HUES6 (cell line): Measurements from ENCODE around the gene ARL4C.

Experiments
- H3K27ac ChIP-seq: 2 replicates; pipeline ENCODE4 v1.7.0; 2013; ENCODE audit warnings: low read depth, mild to moderate bottlenecking, low read length, inconsistent platforms
- H3K27me3 ChIP-seq: 2 replicates; pipeline ENCODE4 v1.6.1; 2013; ENCODE audit warnings: low read length; ENCODE audit not compliant: control insufficient read depth, insufficient read depth
- H3K36me3 ChIP-seq: 2 replicates; pipeline ENCODE4 v1.6.1; 2013; ENCODE audit warnings: low read length; ENCODE audit not compliant: control insufficient read depth, insufficient read depth
- H3K4me1 ChIP-seq: 2 replicates; pipeline ENCODE4 v1.6.1; 2013; ENCODE audit warnings: low read length; ENCODE audit not compliant: control insufficient read depth, insufficient read depth
- H3K4me3 ChIP-seq: 2 replicates; pipeline ENCODE4 v1.5.1; 2013; ENCODE audit warnings: low read depth, low read length
- H3K9ac ChIP-seq: one replicate; pipeline ENCODE4 v1.6.1; 2013; ENCODE audit warnings: mild to moderate bottlenecking, low read length
- H3K9me3 ChIP-seq: 2 replicates; pipeline ENCODE4 v1.6.1; 2013; ENCODE audit warnings: low read depth, low read length; ENCODE audit not compliant: control insufficient read depth, insufficient read depth

The ARL4C gene

DNA sequence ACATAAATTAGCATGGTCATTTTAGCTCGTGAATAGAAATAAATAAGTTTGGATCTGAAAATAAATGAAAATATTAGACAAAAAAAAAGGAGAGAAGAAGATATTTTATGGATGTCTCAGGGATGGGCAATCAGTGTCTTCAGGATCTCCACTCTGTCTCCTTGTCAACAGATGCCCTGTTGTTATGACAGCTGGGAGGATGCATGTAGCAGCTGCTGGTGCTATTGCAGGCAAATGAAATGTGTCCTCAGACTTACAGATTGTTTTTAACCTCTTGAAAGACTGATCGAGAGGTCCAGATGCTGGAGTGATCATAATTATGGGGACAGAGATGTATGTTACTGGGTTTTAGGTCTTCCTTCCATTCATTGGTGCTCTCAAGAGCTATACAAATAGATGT, 24.7 kb upstream of the ARL4C start:
- H3K36me3 ChIP-seq: no peaks in the 10 kb centered on the region
- H3K27me3 ChIP-seq: no peaks in the 10 kb centered on the region

DNA sequence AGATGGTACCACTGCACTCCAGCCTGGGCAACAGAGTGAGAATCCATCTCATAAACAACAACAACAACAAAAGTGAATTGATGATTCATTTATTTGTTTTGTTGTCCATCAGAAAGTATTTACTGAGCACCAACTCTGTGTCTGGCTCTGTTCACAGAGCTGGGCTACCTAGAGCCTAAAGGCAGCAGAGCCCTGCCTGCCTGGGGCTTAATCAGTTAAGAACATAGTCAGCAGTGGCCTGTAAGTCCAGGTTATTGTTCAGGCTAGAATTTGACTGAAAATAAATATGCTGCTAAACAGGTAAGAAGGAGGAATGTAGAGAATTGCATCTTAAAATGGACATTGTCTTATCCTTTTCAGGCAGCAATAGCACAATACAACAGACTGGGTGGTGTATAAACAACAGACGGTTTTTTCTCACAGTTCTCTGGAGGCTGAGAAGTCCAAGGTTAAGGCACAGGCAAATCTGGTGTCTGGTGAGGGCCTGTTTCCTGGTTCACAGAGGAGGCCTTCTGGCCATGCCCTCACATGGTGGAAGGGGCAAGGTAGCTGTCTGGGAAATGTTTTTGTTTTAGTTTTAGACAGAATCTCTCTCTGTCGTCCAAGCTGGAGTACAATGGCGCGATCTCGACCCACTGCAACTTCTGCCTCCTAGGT, 22.2 kb upstream of the ARL4C start:
- no peaks in the 10 kb centered on the region for H3K36me3 ChIP-seq
- no peak overlapping the region for H3K9ac ChIP-seq
- no peak overlapping the region for H3K27ac ChIP-seq
- no peaks in the 10 kb centered on the region for H3K27me3 ChIP-seq
- H3K4me1 ChIP-seq: no peaks in the 10 kb centered on the region
- no peak overlapping the region for H3K4me3 ChIP-seq
- no peaks in the 10 kb centered on the region for H3K9me3 ChIP-seq

More for the DNA sequence above, 24.7 kb upstream of the ARL4C start:
- no peak overlapping the region for H3K9ac ChIP-seq
- H3K27ac ChIP-seq: no peak overlapping the region
- H3K9me3 ChIP-seq: peaks cover 8% of the 10 kb centered on the region; the same call in 1 of the 2 replicates
- H3K4me1 ChIP-seq: no peaks in the 10 kb centered on the region
- no peak overlapping the region for H3K4me3 ChIP-seq

DNA sequence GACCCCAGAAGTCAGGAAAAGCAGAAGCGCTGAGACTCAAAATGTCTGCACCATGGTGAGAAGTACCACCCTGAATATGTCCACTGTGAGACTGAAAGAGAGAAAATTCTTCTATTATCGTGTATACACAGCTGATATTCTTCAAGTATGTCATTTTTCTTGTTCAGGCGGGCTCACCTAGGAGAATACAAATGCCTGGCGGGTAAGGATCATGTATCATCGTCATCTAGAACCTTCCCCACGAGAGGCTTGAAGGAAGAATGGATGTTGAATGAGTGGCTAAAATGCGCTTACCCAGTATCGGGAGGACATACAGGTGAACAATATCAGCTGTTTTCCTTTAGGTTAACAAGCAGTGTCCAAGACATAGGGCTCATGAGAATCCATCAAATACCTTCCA, 21.1 kb upstream of the ARL4C start:
- Histone ChIP-seq H3K4me3 (no peak overlapping the region), H3K27me3 (no peaks in the 10 kb centered on the region), H3K9me3 (no peaks in the 10 kb centered on the region), H3K9ac (no peak overlapping the region), H3K36me3 (no peaks in the 10 kb centered on the region), H3K4me1 (no peaks in the 10 kb centered on the region), H3K27ac (no peak overlapping the region)

DNA sequence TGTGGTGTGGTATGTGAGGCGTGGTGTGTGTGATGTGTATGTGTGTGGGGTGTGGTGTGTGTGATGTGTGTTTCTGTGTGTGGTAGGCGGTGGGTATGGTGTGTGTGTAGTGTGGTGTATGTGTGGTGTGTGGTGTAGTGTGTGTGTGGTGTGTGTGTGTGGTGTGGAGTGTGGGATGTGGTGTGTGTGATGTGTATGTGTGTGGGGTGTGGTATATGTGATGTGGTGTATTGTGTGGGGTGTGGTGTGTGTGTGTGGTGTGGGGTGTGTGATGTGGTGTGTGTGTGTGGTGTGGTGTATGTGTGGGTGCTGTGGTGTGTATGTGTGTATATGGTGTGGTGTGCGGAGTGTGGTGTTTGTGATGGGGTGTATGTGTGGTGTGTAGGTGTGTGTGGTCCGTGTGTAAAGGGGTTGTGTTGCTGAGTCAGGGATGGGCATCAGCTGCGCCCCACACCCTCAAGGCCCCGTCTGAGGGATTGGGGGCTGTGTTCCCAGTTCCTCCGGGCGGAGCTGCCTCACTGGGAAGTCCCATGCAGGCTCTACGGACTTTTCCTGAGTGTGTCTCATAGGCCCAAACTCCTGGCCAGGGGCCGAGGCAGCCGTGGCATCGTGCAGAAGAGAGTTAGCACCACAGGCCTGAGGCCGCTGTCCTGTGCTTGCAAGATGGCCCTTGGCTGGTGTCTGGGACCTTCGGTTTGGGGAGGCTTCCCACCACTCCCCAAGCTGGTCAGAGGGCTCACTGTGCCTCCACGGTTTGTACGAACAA, 18.2 kb upstream of the ARL4C start:
- Histone ChIP-seq H3K4me1 (no peaks in the 10 kb centered on the region), H3K36me3 (no peaks in the 10 kb centered on the region), H3K27me3 (no peaks in the 10 kb centered on the region), H3K27ac (no peak overlapping the region), H3K4me3 (no peak overlapping the region), H3K9me3 (no peaks in the 10 kb centered on the region), H3K9ac (no peak overlapping the region)

DNA sequence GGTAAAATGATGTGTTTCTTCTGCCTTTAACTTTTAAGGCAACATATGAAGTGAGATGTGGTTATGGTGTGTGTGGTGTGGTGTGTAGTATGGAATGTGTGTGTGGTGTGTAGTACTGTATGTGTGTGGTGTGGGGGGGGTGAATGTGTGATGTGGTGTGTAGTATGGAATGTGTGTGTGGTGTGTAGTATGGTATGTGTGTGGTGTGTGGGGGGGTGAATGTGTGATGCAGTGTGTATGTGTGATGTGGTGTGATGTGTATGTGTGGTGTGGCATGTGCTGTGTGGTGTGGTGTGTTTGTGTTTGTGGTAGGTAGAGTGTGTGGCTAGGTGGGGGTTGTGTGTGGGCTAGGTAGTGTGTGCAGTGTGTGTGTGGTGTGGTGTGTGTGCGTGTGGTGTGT, 17.2 kb upstream of the ARL4C start:
- no peak overlapping the region for H3K27ac ChIP-seq
- H3K36me3 ChIP-seq: no peaks in the 10 kb centered on the region
- H3K9me3 ChIP-seq: no peaks in the 10 kb centered on the region
- no peak overlapping the region for H3K4me3 ChIP-seq
- no peak overlapping the region for H3K9ac ChIP-seq
- no peaks in the 10 kb centered on the region for H3K27me3 ChIP-seq
- no peaks in the 10 kb centered on the region for H3K4me1 ChIP-seq

DNA sequence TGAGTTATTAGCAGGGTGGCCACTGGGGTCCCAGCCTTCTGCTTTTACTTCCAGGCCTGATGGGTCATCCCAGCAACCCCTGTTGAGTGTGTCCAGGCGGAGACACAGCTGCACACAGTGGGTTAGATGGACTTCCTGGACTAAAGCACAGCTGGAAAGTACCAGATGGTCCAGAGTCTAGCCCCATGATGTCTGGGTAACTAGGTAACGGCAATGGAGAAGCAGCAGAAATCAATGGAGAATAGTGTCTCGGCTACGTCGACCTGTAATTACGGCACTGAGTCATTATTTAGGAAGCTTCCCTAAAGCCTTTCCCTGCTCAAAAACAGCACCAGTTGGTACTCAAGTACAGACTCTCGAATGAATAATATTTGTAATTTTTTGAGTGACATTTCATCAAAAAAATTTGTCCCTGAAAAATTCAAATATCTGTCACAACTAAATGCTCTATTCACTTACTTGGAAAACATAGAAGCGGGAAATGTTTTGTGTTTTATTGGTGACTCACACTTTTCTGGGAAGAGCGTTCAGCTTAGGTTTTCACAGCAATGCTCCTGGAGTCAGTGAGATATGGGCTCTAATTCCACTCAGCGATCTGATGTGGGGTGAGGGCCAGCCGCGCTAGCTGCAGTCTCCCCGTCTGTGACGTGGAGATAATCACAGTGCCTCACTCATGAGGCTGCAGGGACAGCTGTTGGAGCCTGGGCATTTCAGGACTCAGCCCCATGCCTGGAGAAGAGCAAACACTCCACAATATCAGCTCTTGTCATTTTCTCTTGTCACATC, 16.2 kb upstream of the ARL4C start:
- Histone ChIP-seq H3K4me1 (no peaks in the 10 kb centered on the region), H3K27me3 (no peaks in the 10 kb centered on the region), H3K36me3 (no peaks in the 10 kb centered on the region), H3K9ac (no peak overlapping the region), H3K9me3 (no peaks in the 10 kb centered on the region), H3K27ac (no peak overlapping the region), H3K4me3 (no peak overlapping the region)

DNA sequence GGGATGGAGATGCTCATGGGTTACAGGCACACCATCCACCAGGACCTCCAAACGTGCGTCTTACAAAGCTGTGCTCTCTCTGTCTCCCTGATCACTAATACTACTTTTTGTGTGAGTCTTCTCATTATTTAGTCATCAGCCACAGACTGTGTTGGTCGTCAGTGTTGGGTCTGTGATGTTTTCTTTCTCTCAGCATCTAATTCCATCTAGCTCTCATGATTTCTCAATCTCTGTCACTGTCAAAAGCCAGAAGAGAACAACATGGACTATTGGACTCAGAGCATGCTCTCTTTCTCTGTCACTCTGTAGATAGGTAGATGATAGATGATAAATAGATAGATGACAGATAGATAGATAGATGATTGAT, 6.0 kb upstream of the ARL4C start:
- no peaks in the 10 kb centered on the region for H3K36me3 ChIP-seq
- no peak overlapping the region for H3K9ac ChIP-seq
- H3K27ac ChIP-seq: no peak overlapping the region
- H3K4me1 ChIP-seq: peaks cover 8% of the 10 kb centered on the region
- no peaks in the 10 kb centered on the region for H3K9me3 ChIP-seq
- peaks cover 12% of the 10 kb centered on the region for H3K27me3 ChIP-seq
- H3K4me3 ChIP-seq: no peak overlapping the region

DNA sequence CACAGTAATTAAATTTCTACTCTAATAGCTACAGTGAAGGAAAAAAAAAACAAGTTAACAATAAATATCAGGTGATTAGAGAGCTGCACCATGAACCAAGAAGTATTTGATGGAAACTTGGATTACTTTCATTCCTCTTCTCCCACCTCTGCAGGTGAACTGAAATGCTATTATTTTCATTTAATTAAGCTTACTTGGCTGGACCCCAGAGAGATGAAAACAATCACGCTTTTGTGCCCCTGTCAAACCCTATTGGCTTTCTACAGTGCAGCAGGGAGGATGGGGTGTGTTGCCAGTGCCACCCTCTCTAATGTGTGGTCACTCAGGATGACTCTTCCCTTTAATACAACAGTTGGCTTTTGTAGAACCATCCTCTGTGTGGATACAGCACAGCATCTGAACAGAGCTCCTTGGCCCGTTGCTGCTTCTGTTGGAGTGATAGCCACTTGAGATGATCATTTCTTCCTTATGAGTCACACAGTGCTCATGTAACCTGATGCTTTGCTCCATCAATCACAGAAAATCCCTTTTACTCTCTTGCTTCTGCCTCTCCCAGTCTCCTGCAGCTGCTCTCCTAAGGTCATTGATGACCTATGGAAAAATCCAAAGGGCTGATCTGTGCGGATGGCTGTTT, 5.5 kb upstream of the ARL4C start:
- Histone ChIP-seq H3K27me3 (peaks cover 17% of the 10 kb centered on the region), H3K4me3 (no peak overlapping the region), H3K36me3 (no peaks in the 10 kb centered on the region), H3K27ac (no peak overlapping the region), H3K9ac (no peak overlapping the region), H3K4me1 (peaks cover 8% of the 10 kb centered on the region), H3K9me3 (no peaks in the 10 kb centered on the region)

DNA sequence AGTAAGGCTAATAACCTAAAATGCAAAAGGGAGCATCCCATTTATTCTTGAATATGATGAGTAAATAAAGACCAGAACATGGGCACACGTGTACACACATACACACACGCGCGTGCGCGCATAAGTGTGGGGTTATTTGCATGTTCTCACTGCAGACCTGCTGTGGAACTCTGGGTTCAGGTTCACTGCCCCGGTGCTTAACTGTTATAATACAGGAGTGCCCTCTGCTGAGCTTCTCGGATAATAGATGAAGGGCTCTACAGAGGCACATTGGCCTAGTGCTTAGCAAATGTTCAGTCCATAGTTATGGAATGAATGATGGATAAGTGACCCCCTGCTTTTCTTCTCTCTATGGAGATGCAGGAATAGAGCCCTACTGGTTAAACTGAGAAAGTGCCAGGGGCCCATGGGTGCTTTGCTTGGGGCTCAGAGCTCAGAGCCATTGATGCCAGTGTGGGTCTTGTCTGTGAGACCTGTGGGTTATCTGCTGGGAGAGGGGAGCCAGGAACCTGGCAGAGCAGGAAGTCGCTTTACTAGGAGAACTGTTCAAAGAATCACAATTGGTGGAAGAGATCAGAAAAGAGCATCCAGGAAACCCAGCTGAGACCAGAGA, 3.6 kb upstream of the ARL4C start:
- Histone ChIP-seq H3K27me3 (peaks cover 26% of the 10 kb centered on the region), H3K9me3 (no peaks in the 10 kb centered on the region), H3K4me1 (peaks cover 8% of the 10 kb centered on the region), H3K9ac (no peak overlapping the region), H3K4me3 (no peak overlapping the region), H3K27ac (no peak overlapping the region), H3K36me3 (no peaks in the 10 kb centered on the region)

DNA sequence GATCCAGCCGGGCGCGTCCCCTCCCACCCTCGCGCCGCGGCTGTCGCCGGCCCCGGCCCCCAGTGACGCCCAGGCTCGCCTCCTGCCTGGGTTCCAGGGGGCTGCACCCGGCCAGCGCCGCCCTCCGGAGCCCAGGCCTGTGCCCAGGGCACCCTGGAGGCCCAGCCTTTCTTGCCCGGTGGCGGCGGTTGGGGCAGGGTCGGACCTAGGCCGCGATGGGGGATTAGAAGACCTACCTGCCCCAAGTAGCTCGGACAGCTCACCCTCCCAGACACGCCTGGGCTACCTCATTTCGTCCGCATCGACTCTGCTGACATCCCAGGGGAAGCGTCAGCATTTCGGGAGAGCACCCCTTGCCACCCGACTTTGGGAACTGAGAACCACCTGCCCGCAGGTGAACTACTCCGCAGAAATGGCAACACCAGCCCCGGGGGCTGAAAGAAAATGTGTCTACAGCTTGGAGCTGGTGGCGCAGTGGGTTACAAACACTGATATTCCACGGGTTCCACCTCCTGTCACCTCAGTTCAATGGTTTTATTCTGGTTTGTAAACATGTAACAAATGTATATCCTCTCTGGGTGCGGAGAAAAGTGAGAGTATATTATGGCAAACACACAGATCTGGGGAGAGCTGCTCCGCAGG, 834 bp upstream of the ARL4C start:
- H3K9ac ChIP-seq: peak overlapping the region; percentile 86
- H3K4me3 ChIP-seq: peak overlapping the region; percentile 69
- H3K27ac ChIP-seq: peak overlapping the region; percentile 79; the same call in 1 of the 2 replicates

More for the DNA sequence above, 834 bp upstream of the ARL4C start:
- Histone ChIP-seq H3K4me1 (peaks cover 12% of the 10 kb centered on the region), H3K36me3 (no peaks in the 10 kb centered on the region), H3K27me3 (peaks cover 32% of the 10 kb centered on the region), H3K9me3 (no peaks in the 10 kb centered on the region)
